ENCODE data around the gene SLC22A3.

- TF ChIP-seq, protein P1, sequence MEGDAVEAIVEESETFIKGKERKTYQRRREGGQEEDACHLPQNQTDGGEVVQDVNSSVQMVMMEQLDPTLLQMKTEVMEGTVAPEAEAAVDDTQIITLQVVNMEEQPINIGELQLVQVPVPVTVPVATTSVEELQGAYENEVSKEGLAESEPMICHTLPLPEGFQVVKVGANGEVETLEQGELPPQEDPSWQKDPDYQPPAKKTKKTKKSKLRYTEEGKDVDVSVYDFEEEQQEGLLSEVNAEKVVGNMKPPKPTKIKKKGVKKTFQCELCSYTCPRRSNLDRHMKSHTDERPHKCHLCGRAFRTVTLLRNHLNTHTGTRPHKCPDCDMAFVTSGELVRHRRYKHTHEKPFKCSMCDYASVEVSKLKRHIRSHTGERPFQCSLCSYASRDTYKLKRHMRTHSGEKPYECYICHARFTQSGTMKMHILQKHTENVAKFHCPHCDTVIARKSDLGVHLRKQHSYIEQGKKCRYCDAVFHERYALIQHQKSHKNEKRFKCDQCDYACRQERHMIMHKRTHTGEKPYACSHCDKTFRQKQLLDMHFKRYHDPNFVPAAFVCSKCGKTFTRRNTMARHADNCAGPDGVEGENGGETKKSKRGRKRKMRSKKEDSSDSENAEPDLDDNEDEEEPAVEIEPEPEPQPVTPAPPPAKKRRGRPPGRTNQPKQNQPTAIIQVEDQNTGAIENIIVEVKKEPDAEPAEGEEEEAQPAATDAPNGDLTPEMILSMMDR (IDR thresholded peaks at IDR 0.05), result no peak
- TF ChIP-seq ZFP36 (IDR thresholded peaks at IDR 0.05; ENCODE audit: borderline replicate concordance, partially characterized antibody), result no peak
Observed at GRCh38 chr6:160382946-160383345, 34.8 kb downstream of the SLC22A3 start.
